NCI-H1436 (cell line): ENCODE measurements around the gene SLC4A3.

ENCODE experiments used
- DNase-seq: peaks from one replicate; lab custom pipeline; 2025; lab: John Stamatoyannopoulos, UW

Gene SLC4A3, protein sequence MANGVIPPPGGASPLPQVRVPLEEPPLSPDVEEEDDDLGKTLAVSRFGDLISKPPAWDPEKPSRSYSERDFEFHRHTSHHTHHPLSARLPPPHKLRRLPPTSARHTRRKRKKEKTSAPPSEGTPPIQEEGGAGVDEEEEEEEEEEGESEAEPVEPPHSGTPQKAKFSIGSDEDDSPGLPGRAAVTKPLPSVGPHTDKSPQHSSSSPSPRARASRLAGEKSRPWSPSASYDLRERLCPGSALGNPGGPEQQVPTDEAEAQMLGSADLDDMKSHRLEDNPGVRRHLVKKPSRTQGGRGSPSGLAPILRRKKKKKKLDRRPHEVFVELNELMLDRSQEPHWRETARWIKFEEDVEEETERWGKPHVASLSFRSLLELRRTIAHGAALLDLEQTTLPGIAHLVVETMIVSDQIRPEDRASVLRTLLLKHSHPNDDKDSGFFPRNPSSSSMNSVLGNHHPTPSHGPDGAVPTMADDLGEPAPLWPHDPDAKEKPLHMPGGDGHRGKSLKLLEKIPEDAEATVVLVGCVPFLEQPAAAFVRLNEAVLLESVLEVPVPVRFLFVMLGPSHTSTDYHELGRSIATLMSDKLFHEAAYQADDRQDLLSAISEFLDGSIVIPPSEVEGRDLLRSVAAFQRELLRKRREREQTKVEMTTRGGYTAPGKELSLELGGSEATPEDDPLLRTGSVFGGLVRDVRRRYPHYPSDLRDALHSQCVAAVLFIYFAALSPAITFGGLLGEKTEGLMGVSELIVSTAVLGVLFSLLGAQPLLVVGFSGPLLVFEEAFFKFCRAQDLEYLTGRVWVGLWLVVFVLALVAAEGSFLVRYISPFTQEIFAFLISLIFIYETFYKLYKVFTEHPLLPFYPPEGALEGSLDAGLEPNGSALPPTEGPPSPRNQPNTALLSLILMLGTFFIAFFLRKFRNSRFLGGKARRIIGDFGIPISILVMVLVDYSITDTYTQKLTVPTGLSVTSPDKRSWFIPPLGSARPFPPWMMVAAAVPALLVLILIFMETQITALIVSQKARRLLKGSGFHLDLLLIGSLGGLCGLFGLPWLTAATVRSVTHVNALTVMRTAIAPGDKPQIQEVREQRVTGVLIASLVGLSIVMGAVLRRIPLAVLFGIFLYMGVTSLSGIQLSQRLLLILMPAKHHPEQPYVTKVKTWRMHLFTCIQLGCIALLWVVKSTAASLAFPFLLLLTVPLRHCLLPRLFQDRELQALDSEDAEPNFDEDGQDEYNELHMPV

GRCh38 chr2:219627103-219628100 is at the start of gene SLC4A3:
Gene SLC4A3 (plus strand): TSS chr2:219627630. CDS start chr2:219627993, 363 bp downstream.
- peak; percentile 56 for DNase-seq

DNA sequence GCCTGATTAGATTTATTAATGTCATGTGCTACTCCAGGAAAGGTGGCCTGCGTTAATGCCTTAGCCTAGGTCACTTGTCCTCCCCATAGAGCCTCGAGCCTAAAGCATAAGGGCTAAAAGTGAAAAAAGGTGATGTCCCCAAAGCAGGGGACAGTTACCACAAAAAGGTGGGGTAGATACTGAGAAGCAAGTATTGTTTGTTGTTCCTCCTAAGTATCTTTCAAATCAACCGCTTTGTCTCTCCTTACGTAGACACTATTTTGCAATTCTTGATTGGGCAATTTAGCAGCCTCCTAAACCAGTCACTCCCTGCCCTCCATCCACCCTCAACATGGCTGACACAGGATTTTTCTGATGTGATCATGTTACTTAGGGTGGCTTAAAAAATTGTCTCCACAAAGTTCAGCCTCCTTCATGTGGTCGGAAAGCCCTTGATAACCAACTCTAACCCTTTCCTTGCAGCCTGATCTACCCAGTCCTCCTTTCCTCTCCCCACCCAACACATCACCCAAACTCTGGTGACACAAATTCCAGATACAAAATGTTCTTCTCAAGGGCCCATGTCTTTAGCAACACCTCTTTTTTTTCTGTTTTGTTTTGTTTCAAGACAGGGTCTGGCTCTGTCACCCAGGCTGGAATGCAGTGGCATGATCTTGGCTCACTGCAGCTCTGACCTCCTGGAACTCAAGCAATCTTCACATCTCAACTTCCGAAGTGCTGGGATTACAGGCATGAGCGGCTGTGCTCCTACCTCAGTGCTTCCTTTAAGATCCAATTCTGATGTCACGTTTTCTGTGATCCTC is 48.4 kb upstream of the SLC4A3 start:
- no peak for DNase-seq

- DNase-seq, result no peak
These were observed 46.1 kb upstream of the SLC4A3 start for GRCh38 chr2:219581346-219581745.

DNA sequence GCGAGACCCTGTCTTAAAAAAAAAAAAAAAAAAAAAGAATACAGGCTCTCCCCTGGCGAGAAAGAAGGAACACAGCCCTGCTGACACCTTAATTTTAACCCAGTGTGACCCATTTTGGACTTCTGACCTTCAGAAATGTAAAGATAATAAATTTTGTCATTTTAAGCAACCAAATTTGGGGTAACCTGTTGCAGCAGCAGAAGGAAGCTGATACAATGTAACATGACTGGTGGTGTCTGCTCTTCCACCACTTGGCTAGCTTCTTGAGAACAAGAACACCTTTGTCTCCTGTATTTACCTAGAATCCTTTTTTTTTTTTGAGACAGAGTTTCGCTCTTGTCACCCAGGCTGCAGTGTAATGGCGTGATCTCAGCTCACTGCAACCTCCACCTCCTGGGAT is 36.3 kb upstream of the SLC4A3 start:
- DNase-seq, result no peak

DNA sequence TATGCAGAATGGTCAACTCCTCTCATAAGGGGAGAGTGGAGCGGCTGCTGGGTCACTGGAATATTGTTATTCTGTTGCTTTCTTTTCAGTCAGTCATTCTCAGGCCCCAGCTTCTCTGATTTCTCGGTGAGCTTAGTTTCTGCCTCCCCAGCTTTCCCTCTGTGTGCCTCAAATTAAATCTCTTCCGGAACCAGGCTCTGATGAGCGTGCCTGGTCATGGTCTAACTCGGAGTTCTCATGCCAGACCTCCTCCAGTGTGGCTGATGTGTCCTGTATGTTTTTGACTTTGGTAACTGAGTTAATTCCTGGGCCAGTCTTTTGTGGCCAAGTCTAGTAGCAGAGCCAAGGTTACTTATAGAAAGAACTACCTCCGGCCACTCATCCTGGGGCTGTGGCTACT is 34.7 kb upstream of the SLC4A3 start:
- no peak for DNase-seq

DNA sequence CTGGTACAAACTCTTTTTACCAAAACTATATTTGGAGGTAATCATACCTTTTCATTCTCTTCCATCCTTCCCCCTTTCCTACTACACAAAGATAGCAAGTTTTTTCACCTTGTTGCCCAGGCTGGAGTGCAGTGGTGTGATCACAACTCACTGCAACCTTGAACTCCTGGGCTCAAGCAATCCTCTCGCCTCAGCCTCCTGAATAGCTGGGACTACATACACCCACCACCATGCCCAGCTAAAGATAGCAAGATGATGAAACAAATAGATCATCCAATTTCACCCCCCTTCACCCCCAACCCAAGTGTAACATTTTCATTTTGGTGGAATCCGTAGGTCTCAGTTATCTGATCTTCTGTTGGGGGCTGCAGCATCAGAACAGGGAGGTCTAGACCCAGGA is 34.3 kb upstream of the SLC4A3 start:
- no peak for DNase-seq

DNA sequence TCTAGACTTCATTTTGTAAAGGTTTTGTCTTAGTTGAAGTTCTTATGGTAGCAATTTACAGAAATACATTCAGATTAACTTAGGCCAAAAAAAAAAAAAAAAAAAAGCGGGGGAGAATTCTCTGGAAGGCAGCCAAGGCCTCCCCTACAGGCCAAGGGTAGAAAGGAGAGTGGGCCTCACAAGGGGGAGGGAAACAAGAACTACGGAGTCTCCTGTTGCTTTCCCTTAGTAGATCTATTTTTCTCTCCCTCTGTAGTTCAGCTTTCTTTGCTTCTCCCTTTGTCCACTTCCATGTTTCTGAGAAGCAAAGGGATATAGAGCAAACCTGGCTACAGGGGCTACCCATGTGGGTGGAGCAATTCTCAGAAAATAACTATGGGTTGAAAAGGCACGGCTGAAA is 32.2 kb upstream of the SLC4A3 start:
- no peak for DNase-seq

DNA sequence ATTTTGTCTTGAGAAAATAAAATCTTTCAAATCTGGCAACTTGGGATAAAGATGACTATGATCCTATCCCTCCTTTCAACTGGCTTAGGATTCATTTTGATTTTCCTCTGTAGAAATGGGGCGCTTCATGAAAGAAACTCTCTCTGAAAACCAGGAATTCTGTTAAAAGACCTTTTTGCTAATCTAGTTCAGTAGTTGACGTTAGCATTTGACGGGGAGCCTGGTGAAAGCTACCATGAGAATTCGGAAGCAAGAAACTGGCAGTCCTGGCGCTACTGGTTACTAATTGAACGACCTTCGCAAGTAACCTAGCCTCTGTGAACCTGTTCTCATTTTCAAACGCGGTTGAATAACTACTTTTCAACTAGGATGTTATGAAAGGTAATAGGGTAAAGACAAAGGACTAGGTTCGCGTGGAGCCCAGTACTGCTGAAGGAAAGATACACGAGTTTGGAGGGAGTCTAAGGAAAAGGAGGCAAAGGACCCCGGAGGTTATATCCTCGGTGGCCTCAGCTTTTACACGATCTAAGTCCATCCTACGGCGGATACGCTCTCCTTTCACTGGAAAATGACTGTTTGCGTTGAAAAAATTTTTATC is 30.4 kb upstream of the SLC4A3 start:
- DNase-seq, result no peak

- peak; percentile 85 for DNase-seq
These were observed 29.7 kb upstream of the SLC4A3 start, which contains the start of gene STK11IP for GRCh38 chr2:219597552-219598307. Gene STK11IP (plus strand): TSS chr2:219597857. CDS start chr2:219598120, 263 bp downstream.

GRCh38 chr2:219598308-219599078 is 28.9 kb upstream of the SLC4A3 start:
- no peak for DNase-seq

DNA sequence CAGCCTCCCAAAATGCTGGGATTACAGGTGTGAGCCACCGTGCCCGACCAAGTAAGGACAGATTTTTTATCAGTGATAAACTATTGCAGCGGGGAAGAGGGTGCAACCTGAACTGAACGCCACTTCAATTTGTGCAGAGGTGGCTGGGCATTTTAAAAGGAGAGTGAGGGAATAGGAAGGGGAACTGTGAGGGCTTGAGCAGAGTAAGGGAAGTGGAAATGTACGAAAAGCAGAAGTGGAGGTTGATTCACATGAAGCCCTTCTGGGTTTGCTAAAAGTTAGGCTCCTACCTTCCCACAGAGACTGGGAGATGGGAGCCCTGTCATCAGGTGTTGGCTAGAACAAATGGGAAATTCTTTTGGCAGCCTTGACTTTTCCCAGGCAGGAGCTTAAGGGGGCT is 23.7 kb upstream of the SLC4A3 start:
- DNase-seq, result no peak

DNA sequence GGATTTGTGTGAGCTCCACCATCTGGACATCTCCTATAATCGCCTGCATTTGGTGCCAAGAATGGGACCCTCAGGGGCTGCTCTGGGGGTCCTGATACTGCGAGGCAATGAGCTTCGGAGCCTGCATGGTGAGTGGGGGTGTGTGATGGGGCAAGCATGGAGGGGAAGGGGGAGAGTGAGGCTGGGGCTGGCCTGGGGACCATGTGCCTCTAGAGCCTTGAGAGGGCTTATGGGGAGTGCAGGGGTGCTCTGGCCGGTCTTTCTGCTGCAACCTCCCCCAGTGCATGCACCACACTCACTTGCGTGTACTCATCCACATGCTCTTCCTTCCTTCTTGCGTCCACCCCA is 21.8 kb upstream of the SLC4A3 start:
- no peak for DNase-seq

DNA sequence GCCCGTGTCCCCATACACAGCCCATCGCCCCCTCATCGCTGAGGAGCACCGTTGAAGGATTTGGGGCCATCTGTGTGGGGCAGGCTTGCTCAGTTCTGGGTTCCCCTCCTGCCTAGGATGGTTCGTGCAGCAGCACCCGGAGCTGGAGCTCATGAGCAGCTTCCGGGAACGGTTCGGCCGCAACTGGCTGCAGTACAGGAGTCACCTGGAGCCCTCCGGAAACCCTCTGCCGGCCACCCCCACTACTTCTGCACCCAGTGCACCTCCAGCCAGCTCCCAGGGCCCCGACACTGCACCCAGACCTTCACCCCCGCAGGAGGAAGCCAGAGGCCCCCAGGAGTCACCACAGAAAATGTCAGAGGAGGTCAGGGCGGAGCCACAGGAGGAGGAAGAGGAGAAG is 19.5 kb upstream of the SLC4A3 start:
- DNase-seq, result no peak

- no peak for DNase-seq
These were observed 18.9 kb upstream of the SLC4A3 start for GRCh38 chr2:219608399-219608964.

GRCh38 chr2:219609149-219609750 is 18.2 kb upstream of the SLC4A3 start:
- DNase-seq, result no peak

DNA sequence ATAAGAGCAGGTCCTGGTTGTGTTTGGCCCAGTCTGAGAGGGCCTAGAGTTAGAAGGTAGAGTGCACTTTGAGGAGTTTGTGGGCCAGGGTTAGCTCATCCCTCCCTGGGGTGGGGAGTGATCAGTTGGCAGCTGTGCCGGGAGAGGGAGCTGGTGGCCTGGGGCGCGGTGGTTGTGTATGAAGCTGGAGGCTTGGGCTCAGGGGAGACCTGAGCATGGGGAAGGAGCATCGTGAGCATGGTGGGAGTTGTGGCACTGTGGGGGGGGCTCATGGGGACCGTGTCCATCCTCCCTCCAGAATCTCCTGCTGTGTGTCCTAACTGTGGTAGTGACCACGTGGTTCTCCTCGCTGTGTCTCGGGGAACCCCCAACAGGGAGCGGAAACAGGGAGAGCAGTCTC is 16.1 kb upstream of the SLC4A3 start:
- no peak for DNase-seq

GRCh38 chr2:219611866-219612576 is 15.4 kb upstream of the SLC4A3 start:
- peak; percentile 2 for DNase-seq
